Left colon (tissue), 2 donors: ENCODE measurements around the gene TRIM39. TPM values are rescaled to one million over a fixed set of nuclear protein-coding genes. Genes with fewer than 3 reads are reported as not detected.
"Not testable (repeated sequence)": the region's sequence is repeated elsewhere in the genome, so short reads cannot be mapped to it uniquely, and the experiment has no call there.

Experiments used
- ATAC-seq: fragments of 200-7000 bp; cut with Tn5 transposase; one replicate; pipeline ENCODE4 v1.9.1; 2020; ENCODE audit warnings: mild to moderate bottlenecking, moderate library complexity
- DNase-seq, 2 donors: peaks; one replicate each; pipeline ENCODE4 v3.0.0-alpha.2; 2020
- intact Hi-C, 2 donors: fragments of 100-400 bp; cut with DNase I in 1 of 2; cut with micrococcal nuclease in 1 of 2; formaldehyde crosslinking; loops; one replicate each; pipeline versions ENCODE4 v1.11.2 to v1.14.0; 2022; cut with DNase I, micrococcal nuclease
- long read RNA-seq: library from polyadenylated mRNA; unstranded; transcript quantifications from one replicate; pipeline ENCODE4 v2.0.0, GENCODE V29; 2021
- total RNA-seq, 2 donors: library from RNA; stranded (reverse); fragmentation: NEBNext Ultra II Directional; extraction: Animal tissue kit (Norgen Biotek cat#: 25700); gene quantifications; one replicate each; pipeline ENCODE4 v1.2.1, GENCODE V29; 2021
- donor health status: DM: no; HTN: no; CAD: no.
- donor health status: DM: yes; HTN: yes; CAD: no.

The TRIM39 gene
- 1 to 10 TPM; 7.8 to 9.2 TPM for total RNA-seq
- long read RNA-seq, partial matches to known transcripts: 6 of 15 reads
- long read RNA-seq, other reads (novel, unspliced or antisense): 7 of 15 reads

DNA sequence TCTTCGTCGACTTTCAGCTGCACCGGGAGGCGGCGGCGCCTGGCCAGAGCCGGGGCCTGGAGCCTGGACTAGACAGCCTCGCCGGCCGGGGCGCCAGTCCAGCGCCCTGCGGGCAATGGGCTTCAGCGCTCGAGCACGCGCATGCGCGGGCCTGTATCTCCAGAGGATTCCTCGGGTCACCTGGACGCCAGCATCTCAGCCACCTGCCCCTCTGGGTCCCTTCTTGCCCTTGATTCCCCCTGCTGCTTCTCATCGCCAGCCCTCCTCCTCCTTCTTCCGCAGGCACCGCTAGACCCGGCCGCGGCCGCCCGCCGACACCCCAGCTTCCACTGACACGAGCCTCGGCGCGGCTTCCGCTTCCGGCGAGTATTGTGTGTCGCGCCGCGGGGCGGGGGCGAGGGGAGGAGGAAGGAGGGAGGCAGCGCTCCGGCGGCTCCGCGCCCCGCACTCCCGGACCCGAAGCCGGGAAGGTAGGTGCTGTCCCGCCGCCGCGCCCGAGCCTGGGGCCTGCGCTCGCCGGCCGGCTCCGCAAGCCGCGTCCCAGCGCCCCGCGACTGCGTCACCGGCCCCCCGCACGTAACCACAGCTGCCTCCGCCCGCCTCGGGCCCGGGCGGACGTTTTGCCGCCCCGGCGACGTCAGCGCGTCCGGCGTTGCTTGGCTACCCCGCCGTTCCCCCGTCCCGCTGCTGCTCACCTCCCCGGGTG, at the start of gene TRIM39:
TRIM39 (plus strand) TSS at position 402 of the 706 bp plus-strand sequence. CDS start 2,391 bp downstream, outside the sequence.
- intact Hi-C loops: no loop called here
- ATAC-seq: peak; percentile 83

DNA sequence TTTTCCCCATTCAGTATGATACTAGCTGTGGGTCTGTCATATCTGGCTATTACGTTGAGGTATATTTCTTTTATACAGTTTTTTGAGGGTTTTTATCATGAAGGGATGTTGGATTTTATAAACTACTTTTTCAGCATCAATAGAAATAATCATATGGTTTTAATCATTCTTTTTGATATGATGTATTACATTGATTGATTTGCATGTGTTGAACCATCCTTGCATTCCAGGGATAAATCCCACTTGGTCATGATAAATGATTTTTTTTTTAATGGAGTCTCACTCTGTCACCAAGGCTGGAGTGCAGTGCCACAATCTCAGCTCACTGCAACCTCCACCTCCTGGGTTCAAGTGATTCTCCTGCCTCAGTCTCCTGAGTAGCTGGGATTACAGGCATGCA, 45.7 kb upstream of the TRIM39 start:
- DNase-seq, intact Hi-C loops, ATAC-seq: not testable (repeated sequence)

More for the DNA sequence above, at the start of gene TRIM39:
- peak; percentile 85 to 93 for DNase-seq

DNA sequence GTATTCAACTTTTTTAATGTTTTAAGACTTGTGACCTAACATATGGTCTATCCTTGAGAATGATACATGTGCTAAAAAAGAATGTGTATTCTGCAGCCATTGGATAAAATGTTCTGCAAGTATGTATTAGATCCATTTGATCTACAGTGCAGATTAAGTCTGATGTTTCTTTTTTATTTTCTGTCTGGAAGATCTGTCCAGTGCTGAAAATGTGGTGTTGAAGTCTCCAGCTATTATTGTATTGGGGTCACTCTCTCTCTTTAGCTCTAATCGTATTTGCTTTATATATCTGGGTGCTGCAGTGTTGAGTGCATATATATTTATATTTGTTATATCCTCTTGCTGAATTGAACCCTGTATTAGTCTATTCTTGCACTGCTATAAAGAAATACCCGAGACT, 44.2 kb upstream of the TRIM39 start:
- no peak for DNase-seq
- no peak for ATAC-seq
- intact Hi-C loops: no loop called here

DNA sequence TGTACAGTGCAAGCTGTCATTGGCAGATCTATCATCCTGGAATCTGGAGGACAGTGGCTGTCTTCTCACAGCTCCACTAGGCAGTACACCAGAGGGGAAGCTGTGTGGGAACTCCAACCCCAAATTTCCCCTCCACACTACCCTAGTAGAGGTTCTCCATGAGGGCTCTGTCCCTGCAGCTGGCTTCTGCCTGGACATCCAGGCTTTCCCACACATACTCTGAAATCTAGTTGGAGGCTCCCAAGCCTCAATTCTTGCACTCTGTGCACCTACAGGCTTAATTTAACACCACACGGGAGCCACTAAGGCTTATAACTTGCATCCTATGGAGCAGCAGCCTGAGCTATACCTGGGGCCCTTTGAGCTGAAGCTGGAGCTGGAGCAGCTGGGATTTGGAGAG, 43.0 kb upstream of the TRIM39 start:
- intact Hi-C loops: no loop called here
- ATAC-seq (no peak), DNase-seq (no peak)

DNA sequence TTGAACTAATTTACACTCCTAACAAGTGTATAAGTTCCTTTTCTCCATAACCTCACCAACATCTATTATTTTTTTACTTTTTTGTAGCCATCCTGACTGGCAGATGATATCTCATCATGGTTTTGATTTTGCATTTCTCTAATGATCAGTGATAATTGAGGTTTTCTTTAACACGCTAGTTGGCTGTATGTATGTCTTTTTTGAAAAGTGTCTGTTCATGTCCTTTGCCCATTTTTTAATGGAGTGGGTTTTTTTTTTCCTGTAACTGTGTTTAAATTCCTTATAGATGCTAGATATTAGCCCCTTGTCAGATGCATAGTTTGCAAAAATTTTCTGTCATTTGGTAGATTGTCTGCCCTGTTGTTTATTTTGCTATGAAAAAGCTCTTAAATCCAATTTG, 39.6 kb upstream of the TRIM39 start:
- DNase-seq (no peak), ATAC-seq (no peak)

DNA sequence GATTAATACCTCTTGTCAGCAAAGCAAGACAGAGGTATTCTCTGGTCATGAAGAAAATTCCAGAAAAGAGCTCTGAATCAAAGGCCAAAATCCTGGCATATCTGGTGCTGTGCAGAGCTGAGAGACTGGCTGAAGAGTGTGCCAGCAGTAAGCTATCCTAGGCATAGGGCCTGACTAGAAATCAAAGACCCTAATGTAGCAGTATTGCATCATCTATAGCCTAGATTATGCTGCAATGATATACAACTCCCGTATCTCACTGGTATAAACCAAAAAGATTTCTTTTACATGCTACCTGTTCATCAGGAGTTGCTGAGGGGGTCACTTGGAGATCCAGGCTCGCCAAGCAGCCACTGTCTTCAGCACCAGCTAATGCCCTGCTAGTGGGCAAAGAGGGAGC, 30.9 kb upstream of the TRIM39 start:
- intact Hi-C loops: no loop called here
- DNase-seq (no peak), ATAC-seq (no peak)

More for the DNA sequence above, 39.6 kb upstream of the TRIM39 start:
- intact Hi-C loops: no loop called here

DNA sequence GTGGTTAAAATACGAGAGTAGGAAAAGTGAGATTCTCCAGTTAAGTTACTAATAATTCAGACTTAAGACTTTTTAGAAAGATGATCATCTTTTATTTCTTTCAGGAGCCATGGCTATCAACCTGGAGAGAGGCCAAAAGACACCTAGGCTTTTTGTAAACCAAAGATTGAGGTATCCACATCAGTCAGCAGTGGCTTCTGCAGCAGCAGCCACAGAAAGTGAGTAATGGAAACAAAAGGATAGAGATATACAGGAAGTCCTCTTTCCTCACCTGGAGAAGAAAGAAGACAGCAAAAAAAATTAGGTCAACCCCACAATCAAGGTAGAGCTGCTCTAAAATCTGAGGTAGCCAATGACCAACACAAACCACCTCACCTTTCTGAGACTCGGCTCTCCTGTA, 22.7 kb upstream of the TRIM39 start:
- no peak for DNase-seq

DNA sequence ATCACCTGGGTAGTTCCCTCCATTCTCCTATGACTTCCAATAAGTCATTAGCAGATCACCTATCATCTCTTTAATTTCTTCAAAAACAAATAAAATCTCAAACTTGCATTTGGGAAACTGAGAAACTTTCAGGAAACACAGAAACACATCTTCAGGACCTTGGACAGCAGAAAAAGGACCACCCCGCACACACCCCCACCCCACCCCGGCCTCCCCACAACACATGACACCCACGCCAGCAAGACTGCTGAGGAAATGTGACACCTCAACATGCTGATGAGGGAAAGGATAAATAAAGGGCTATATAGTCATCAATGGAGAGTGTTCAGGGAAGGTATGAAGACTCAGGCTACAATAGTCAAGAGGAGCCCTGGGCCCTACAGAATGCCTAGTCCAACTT, 15.6 kb upstream of the TRIM39 start:
- DNase-seq (no peak), ATAC-seq (no peak)

More for the DNA sequence above, 22.7 kb upstream of the TRIM39 start:
- intact Hi-C loops: no loop called here
- ATAC-seq: no peak

DNA sequence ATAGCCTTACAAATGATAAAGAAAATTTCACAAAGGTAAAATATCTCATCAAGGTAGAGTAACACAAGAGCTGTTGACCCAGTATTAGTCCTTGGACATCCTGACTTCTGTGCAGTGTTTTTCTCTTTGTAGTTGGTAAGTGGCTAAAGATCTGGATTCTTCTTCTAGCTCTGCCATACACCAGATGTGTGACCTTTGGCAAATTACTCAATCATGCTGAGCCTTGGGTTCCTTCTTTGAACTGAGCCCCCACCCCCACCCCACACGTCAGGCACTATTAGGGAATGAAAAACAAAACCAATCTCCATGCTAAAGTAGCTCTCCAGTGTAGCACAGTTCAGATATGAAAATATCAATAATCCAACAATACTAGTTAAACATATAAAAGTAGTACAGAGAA, 15.1 kb upstream of the TRIM39 start:
- intact Hi-C loops: no loop called here
- DNase-seq (no peak), ATAC-seq (no peak)

More for the DNA sequence above, 15.6 kb upstream of the TRIM39 start:
- intact Hi-C loops: no loop called here

DNA sequence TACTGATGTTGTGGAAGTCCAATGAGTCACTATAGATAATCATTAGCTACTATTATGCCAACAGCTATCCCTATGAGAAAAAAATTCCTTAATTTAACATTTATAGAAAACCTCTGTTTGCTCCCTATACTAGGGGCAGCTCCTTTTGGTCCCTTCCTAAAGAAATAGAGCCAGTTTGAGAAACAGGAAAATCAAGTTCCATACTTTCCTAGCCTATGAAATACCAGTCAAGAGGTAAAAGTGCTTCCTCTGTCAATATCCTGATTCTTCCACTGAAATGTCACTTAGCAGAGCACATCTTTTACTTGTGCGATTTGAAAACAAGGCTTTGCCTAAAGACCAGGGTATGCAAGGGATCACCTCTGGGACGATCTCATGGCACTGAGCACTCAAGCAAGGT, 14.5 kb upstream of the TRIM39 start:
- DNase-seq (no peak), ATAC-seq (no peak)
- intact Hi-C loops: no loop called here

DNA sequence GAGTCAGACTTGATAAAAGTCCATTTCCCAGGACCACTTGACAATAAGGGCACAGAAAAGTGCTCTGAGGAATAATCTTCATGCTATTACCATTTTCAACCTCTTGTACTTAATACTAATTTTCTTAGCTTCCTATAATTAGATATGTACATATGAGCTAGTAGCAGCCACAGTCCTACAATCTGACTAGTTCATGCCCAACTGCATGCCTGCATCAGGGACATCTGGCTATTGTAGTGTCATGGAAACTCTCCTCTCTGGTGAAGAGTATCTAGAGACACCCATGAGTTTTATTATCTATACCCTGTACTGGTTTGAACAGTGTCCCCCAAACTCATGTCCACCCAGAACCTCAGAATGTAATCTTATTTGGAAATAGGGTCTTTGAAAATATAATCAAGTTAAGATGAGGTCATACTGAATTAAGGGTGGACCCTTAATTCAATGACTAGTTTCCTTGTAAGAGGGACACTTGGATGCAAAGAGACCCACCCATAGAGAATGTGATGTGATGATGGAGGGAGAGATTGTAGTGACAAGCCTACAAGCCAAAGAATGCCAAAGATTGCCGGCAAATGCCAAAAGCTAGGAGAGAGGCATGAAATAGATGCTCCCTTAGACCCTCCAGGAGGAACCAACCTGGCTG, 13.9 kb upstream of the TRIM39 start:
- intact Hi-C loops: no loop called here
- DNase-seq (no peak), ATAC-seq (no peak)

DNA sequence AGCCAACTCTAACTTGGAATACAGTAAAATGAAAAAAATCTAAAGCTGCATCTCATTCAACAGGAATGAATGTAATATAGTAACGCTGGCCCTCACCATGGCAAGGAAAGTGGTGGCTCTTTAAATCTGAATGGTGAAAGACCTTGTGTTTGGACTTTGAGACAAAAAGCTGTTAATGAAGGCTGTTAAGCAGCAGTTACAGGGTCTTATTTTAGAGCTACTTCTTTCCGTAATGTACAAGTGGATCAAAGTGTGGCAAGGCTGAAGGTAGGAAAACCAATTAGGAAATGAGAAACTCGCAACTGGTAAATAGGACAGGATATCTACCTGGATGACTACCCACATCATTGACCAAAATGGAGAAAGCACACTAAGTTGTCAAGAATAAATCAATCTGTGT, 11.6 kb upstream of the TRIM39 start:
- ATAC-seq (no peak), DNase-seq (no peak)
- intact Hi-C loops: no loop called here

DNA sequence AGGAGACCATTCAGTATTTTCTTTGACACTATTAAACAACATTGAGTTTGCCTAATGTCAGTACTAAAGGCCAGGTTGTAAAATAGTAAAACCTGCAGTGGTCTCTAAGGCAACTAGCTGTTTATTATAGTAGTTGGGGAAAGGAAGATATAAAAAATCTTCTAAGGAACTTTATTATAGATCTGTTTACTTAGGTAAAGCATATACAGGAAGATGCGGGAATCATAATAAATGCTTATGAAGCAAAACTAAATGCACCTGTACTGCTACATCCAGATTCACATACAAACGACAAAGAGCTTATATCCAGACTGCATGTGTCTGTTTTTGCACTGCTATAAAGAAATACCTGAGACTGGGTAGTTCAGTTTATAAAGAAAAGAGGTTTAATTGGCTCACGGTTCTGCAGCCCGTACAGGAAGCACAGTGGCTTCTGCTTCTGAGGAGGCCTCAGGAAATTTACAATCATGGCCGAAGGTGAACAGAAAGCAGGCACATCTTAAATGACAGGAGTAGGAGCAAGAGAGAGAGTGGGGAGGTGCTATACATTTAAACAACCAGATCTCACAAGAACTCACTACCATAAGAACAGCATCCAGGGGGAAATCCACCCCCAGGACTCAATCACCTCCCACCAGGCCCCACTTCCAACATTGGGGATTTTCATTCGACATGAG, 8.7 kb upstream of the TRIM39 start:
- intact Hi-C loops: no loop called here
- ATAC-seq (peak; percentile 77), DNase-seq (no peak)

DNA sequence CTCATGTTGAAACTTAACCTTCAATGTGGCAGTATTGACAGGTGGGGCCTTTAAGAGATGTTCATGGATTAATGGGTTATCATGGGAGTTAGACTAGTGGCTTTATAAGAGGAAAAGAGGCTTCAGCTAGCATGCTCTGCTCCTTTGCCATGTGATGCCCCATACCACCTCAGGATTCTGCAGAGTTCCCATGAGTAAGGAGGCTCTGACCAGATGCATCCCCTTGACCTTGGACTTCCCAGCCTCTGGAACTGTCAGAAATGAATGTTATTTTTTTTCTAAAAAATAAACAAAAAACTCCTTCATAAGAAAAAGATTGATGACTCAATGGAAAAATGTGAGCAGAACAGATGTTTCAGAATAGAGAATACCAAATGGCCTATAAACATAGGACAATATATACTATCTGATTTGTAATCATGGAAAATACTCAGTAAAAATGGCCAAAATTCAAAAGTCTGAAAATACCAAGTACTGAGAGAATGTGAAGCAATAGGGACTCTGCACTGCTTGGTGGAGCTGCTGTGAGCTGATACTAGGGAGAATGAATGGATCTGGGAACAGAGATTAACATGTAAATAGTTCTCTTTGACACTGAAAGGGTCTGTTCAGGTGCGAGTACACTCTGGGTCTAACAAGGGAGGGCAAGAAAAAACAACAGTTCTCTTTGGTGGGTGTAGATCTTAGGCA, 7.4 kb upstream of the TRIM39 start:
- intact Hi-C loops: no loop called here
- ATAC-seq (no peak), DNase-seq (no peak)

DNA sequence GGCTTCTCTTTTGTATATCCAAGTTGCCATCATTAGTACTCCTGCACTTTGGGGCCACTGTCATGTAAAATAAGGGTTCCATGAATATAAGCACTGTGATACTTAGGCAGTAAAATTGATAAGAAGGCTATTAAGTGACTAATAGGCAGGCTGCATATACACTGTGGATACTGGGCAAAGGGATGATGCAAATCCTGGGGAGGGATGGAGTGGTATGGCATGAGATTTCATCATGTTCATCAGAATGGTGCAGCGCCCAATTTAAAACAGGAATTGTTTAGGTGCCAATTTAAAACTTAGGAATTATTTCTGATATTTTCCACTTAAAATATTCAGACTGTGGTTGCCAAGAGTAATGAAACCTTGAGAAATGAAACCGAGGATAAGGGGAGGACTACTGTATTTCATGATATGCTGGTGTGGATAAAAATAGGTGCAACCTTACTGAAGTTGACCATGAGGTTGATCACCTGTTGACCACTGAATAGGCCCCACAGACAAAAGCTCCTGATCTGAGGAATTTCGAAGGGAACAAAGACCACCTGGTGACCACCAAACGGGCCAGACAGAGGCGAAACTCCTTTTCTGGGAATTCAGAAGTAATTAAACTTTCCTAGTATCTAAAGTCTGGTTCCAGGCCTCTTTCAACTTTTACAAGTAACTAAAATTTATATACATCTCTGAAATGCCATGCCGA, 4.9 kb upstream of the TRIM39 start:
- ATAC-seq: no peak
- intact Hi-C loops: no loop called here
- no peak for DNase-seq

DNA sequence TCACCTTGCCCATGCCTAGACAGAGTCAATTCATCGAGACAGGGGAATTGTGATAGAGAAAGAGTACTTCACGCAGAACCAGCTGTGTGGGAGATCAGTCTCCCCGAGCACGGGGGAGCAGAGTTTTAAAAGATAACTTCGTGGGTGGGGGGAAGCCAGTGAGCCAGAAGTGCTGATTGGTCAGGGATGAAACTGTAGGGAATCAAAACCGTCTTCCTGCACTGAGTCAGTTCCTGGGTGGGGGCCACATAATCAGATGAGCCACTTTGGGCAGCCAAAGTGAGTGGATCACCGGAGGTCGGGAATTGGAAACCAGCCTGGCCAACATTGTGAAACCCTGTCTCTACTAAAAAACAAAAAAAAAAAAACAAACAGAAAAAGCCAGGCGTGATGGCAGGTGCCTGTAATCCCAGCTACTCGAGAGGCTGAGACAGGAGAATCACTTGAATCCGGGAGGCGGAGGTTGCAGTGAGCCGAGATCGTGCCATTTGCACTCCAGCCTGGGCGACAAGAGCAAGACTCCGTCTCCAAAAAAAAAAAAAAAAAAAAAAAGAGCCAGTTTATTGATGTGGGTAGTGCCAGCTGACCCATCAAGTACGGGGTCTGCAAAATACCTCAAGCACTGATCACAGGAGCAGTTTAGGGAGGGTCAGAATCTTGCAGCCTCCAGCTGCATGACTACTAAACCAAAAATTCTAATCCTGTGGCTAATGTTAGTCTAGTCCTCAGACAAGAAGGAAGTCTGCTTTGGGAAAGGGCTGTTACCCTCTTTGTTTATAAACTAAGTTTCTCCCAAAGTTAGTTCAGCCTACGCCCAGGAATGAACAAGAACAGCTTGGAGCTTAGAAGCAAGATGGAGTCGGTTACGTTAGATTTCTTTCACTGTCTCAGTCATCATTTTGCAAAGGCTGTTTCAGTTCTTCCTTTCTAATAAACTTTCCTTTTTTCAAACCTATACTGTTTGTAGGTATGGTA, 3.9 kb upstream of the TRIM39 start:
- DNase-seq: no peak
- intact Hi-C loops: no loop called here
- no peak for ATAC-seq

DNA sequence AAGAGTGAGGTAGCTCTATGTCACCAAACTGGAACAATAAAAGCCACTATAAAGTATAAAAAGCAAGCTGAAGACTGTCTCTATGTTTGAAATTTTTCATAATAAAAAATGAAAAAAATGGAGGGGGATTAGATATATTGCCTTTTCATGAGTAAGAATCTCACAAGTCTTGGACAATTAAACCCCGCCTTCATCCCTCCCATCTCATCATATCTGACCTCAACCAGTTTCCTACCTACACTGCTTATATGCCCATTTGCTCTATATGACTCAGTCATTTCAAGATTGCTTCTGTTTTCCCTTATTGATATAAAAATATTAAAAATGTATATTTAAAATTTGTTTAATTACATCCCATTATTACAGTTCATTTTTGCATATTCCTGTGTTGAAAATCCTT, 2.9 kb upstream of the TRIM39 start:
- intact Hi-C loops: no loop called here
- DNase-seq: no peak
- ATAC-seq: no peak
